Neural cell (in vitro differentiated cells): ENCODE measurements around the gene CHCHD1. TPM values are rescaled to one million over a fixed set of nuclear protein-coding genes. Genes with fewer than 3 reads are reported as not detected.

Experiments
- H2AFZ ChIP-seq: fragments of 200-600, 300-800 bp; sonication (generic), shearing (Covaris generic); 2 replicates; pipeline ENCODE4 v1.6.0; 2014; ENCODE audit warnings: low read depth, mild to moderate bottlenecking, antibody characterized with exemption, low read length, moderate library complexity
- H3F3A ChIP-seq: fragments of 200-600 bp; shearing (Covaris generic); 2 replicates; pipeline ENCODE4 v1.6.1; 2016; ENCODE audit warnings: mild to moderate bottlenecking, moderate library complexity, mixed read lengths, antibody characterized with exemption, low read length; ENCODE audit not compliant: insufficient read depth, poor library complexity, severe bottlenecking
- H3K27ac ChIP-seq: fragments of 200-600, 300-800 bp; sonication (generic), shearing (Covaris generic); 2 replicates; pipeline ENCODE4 v1.5.1; 2014; ENCODE audit warnings: mild to moderate bottlenecking, low read length, moderate library complexity
- H3K27me3 ChIP-seq: fragments of 300-800, 200-600 bp; sonication (generic), shearing (Covaris generic); 2 replicates; pipeline ENCODE4 v1.6.0; 2014; ENCODE audit warnings: mild to moderate bottlenecking, low read depth, low read length, moderate library complexity; ENCODE audit not compliant: insufficient read depth
- H3K36me3 ChIP-seq: fragments of 300-800, 200-600 bp; sonication (generic), shearing (Covaris generic); 2 replicates; pipeline ENCODE4 v1.5.1; 2014; ENCODE audit warnings: mild to moderate bottlenecking, antibody characterized with exemption, low read length, moderate library complexity; ENCODE audit not compliant: insufficient read depth
- H3K4me2 ChIP-seq: fragments of 300-800, 200-600 bp; sonication (generic), shearing (Covaris generic); 2 replicates; pipeline ENCODE4 v1.6.0; 2014; ENCODE audit warnings: mild to moderate bottlenecking, low read length
- H3K4me3 ChIP-seq: fragments of 300-800, 200-600 bp; sonication (generic), shearing (Covaris generic); 2 replicates; pipeline ENCODE4 v1.5.1; 2014; ENCODE audit warnings: mild to moderate bottlenecking, low read length, moderate library complexity
- H3K79me2 ChIP-seq: fragments of 200-600 bp; shearing (Covaris generic); replicated peaks from 2 replicates; pipeline ENCODE4 v1.6.0; 2014; ENCODE audit warnings: mild to moderate bottlenecking, low read length, moderate library complexity; ENCODE audit not compliant: insufficient read depth
- H3K9ac ChIP-seq: fragments of 300-800, 200-600 bp; sonication (generic), shearing (Covaris generic); 2 replicates; pipeline ENCODE4 v1.6.1; 2016; ENCODE audit warnings: mild to moderate bottlenecking, low read length, mixed read lengths
- H3K9me2 ChIP-seq: fragments of 200-600 bp; shearing (Covaris generic); 2 replicates; pipeline ENCODE4 v1.6.1; 2016; ENCODE audit warnings: mild to moderate bottlenecking, low read length, mixed read lengths; ENCODE audit not compliant: insufficient read depth
- H3K9me3 ChIP-seq: fragments of 200-600, 300-800 bp; sonication (generic), shearing (Covaris generic); 2 replicates; pipeline ENCODE4 v1.6.1; 2016; ENCODE audit warnings: mild to moderate bottlenecking, mixed run types, low read length, moderate library complexity, mixed read lengths
- H4K20me1 ChIP-seq: fragments of 200-600 bp; shearing (Covaris generic); 2 replicates; pipeline ENCODE4 v1.6.1; 2016; ENCODE audit warnings: mild to moderate bottlenecking, mixed run types; ENCODE audit not compliant: insufficient read depth
- CTCF ChIP-seq: fragments of 450-650 bp; IDR thresholded peaks from 2 replicates; pipeline ENCODE4 v1.5.1; 2014; ENCODE audit warnings: antibody characterized with exemption, mild to moderate bottlenecking, moderate library complexity; ENCODE audit not compliant: poor library complexity, severe bottlenecking
- EP300 ChIP-seq: fragments of 450-650 bp; conservative IDR thresholded peaks from 2 replicates; pipeline ENCODE4 v1.6.1; 2014; ENCODE audit warnings: antibody characterized with exemption, mild to moderate bottlenecking, moderate library complexity; ENCODE audit not compliant: poor library complexity, severe bottlenecking
- EZH2 ChIP-seq: fragments of 200-600, 300-800 bp; shearing (Covaris generic), sonication (generic); IDR thresholded peaks from 2 replicates; pipeline ENCODE4 v1.6.1; 2014; ENCODE audit warnings: antibody characterized with exemption, low read length, borderline replicate concordance, mild to moderate bottlenecking; ENCODE audit not compliant: insufficient read depth, poor library complexity, severe bottlenecking
- MXI1 ChIP-seq: fragments of 450-650 bp; conservative IDR thresholded peaks from 2 replicates; pipeline ENCODE4 v1.6.1; 2014; ENCODE audit warnings: antibody characterized with exemption, mild to moderate bottlenecking; ENCODE audit not compliant: poor library complexity, severe bottlenecking
- POLR2AphosphoS5 ChIP-seq: IDR thresholded peaks from 2 replicates; pipeline ENCODE4 v1.6.1; 2012
- RAD21 ChIP-seq: fragments of 450-650 bp; conservative IDR thresholded peaks from 2 replicates; pipeline ENCODE4 v1.6.1; 2014; ENCODE audit warnings: antibody characterized with exemption, mild to moderate bottlenecking, moderate library complexity
- SMC3 ChIP-seq: fragments of 450-650 bp; conservative IDR thresholded peaks from 2 replicates; pipeline ENCODE4 v1.6.1; 2014; ENCODE audit warnings: antibody characterized with exemption, mild to moderate bottlenecking, moderate library complexity; ENCODE audit not compliant: poor library complexity
- TAF1 ChIP-seq: IDR thresholded peaks from 2 replicates; pipeline ENCODE4 v1.6.1; 2012; ENCODE audit warnings: low read depth
- polyA plus RNA-seq: library from polyadenylated mRNA; depleted of rRNA; stranded (reverse); fragments of >200 nt; gene quantifications from 2 replicates; pipeline ENCODE4 v1.2.3, GENCODE V29; 2014
- TF ChIP-seq, protein P1 (sequence below): IDR thresholded peaks from 2 replicates; pipeline ENCODE4 v1.6.1; 2012; ENCODE audit warnings: borderline replicate concordance

Gene CHCHD1
- polyA plus RNA-seq, 1 donor from 2014 or later = 82.5 TPM

- no peaks in the 10 kb centered on the region for H4K20me1 ChIP-seq
- H3K9me3 ChIP-seq = no peaks in the 10 kb centered on the region
- no peaks in the 10 kb centered on the region for H3K27me3 ChIP-seq
- no peak overlapping the region for H3K4me2 ChIP-seq
- no peaks in the 10 kb centered on the region for H3K9me2 ChIP-seq
- H3K9ac ChIP-seq = no peak overlapping the region
- H3F3A ChIP-seq = no peaks in the 10 kb centered on the region
- no peak overlapping the region for H3K27ac ChIP-seq
- H3K79me2 ChIP-seq = no peaks in the 10 kb centered on the region
- no peak for TF ChIP-seq SMC3
- no peak for TF ChIP-seq RAD21
- no peak for TF ChIP-seq TAF1
- TF ChIP-seq POLR2AphosphoS5 = no peak
- TF ChIP-seq, protein P1, sequence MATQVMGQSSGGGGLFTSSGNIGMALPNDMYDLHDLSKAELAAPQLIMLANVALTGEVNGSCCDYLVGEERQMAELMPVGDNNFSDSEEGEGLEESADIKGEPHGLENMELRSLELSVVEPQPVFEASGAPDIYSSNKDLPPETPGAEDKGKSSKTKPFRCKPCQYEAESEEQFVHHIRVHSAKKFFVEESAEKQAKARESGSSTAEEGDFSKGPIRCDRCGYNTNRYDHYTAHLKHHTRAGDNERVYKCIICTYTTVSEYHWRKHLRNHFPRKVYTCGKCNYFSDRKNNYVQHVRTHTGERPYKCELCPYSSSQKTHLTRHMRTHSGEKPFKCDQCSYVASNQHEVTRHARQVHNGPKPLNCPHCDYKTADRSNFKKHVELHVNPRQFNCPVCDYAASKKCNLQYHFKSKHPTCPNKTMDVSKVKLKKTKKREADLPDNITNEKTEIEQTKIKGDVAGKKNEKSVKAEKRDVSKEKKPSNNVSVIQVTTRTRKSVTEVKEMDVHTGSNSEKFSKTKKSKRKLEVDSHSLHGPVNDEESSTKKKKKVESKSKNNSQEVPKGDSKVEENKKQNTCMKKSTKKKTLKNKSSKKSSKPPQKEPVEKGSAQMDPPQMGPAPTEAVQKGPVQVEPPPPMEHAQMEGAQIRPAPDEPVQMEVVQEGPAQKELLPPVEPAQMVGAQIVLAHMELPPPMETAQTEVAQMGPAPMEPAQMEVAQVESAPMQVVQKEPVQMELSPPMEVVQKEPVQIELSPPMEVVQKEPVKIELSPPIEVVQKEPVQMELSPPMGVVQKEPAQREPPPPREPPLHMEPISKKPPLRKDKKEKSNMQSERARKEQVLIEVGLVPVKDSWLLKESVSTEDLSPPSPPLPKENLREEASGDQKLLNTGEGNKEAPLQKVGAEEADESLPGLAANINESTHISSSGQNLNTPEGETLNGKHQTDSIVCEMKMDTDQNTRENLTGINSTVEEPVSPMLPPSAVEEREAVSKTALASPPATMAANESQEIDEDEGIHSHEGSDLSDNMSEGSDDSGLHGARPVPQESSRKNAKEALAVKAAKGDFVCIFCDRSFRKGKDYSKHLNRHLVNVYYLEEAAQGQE = no peak
- TF ChIP-seq MXI1 = no peak
- TF ChIP-seq CTCF = no peak
- TF ChIP-seq EP300 = no peak
- no peak for TF ChIP-seq EZH2
- H3K36me3 ChIP-seq = peaks cover 14% of the 10 kb centered on the region
- H3K4me3 ChIP-seq = no peak overlapping the region
- no peak overlapping the region for H2AFZ ChIP-seq
These were observed 21.9 kb downstream of the CHCHD1 start for GRCh38 chr10:73803680-73804286.

GRCh38 chr10:73806176-73806950 is 24.5 kb downstream of the CHCHD1 start:
- Histone ChIP-seq H3K9me3 (no peaks in the 10 kb centered on the region), H3K9ac (no peak overlapping the region), H3F3A (no peaks in the 10 kb centered on the region), H3K79me2 (peaks cover 7% of the 10 kb centered on the region), H3K9me2 (no peaks in the 10 kb centered on the region), H3K27ac (no peak overlapping the region), H4K20me1 (no peaks in the 10 kb centered on the region), H2AFZ (no peak overlapping the region), H3K36me3 (peaks cover 14% of the 10 kb centered on the region), H3K4me2 (no peak overlapping the region), H3K4me3 (no peak overlapping the region), H3K27me3 (no peaks in the 10 kb centered on the region)
- TF ChIP-seq POLR2AphosphoS5 (no peak), CTCF (no peak), EZH2 (no peak), TAF1 (no peak), SMC3 (no peak), EP300 (no peak), MXI1 (no peak), RAD21 (no peak)
- TF ChIP-seq, protein P1 = no peak
